Neuronal stem cell (in vitro differentiated cells): ENCODE results near the gene IFNAR2.

Experiments
- DNase-seq: peaks from one replicate; pipeline ENCODE4 v3.0.0-alpha.2; 2013; ENCODE audit warnings: low spot score
- H2AFZ ChIP-seq: one replicate; pipeline ENCODE4 v1.6.1; 2013; ENCODE audit warnings: mild to moderate bottlenecking, low read length, inconsistent platforms
- H2AK5ac ChIP-seq: 2 replicates; pipeline ENCODE4 v1.6.1; 2013; ENCODE audit warnings: low read depth, mild to moderate bottlenecking, inconsistent platforms, low read length, moderate library complexity, mixed read lengths
- H2BK120ac ChIP-seq: 2 replicates; pipeline ENCODE4 v1.6.1; 2013; ENCODE audit warnings: low read depth, mild to moderate bottlenecking, inconsistent platforms, low read length, moderate library complexity, mixed read lengths
- H2BK12ac ChIP-seq: one replicate; pipeline ENCODE4 v1.6.1; 2013; ENCODE audit warnings: low read length, inconsistent platforms
- H2BK15ac ChIP-seq: 2 replicates; pipeline ENCODE4 v1.6.1; 2013; ENCODE audit warnings: mild to moderate bottlenecking, low read length, inconsistent platforms, mixed read lengths
- H2BK5ac ChIP-seq: one replicate; pipeline ENCODE4 v1.6.1; 2013; ENCODE audit warnings: inconsistent platforms, mild to moderate bottlenecking, low read length, moderate library complexity
- H3K14ac ChIP-seq: one replicate; pipeline ENCODE4 v1.6.1; 2013; ENCODE audit warnings: low read length, inconsistent platforms
- H3K18ac ChIP-seq: 2 replicates; pipeline ENCODE4 v1.6.1; 2013; ENCODE audit warnings: low read length, inconsistent platforms
- H3K23ac ChIP-seq: 2 replicates; pipeline ENCODE4 v1.6.1; 2013; ENCODE audit warnings: low read depth, mild to moderate bottlenecking, mixed read lengths, low read length, inconsistent platforms; ENCODE audit not compliant: poor library complexity
- H3K27ac ChIP-seq: replicated peaks from 3 replicates; pipeline ENCODE4 v1.5.1; 2013; ENCODE audit warnings: low read length, inconsistent platforms
- H3K27me3 ChIP-seq, 3 experiments: 2 replicates each; pipeline ENCODE4 v1.6.1; 2013; ENCODE audit warnings: low read length in 3 of 3, mild to moderate bottlenecking in 2 of 3, inconsistent platforms in 1 of 3, low read depth in 1 of 3, mixed read lengths in 1 of 3, moderate library complexity in 1 of 3; ENCODE audit not compliant: control insufficient read depth in 3 of 3, insufficient read depth in 3 of 3
- H3K36me3 ChIP-seq, 2 donors: replicated peaks in 1 of 2; 2 replicates each; pipeline ENCODE4 v1.6.1; 2013; ENCODE audit warnings: low read length in 2 of 2; ENCODE audit not compliant: control insufficient read depth in 2 of 2, insufficient read depth in 2 of 2
- H3K4ac ChIP-seq: 2 replicates; pipeline ENCODE4 v1.6.1; 2013; ENCODE audit warnings: inconsistent platforms, mild to moderate bottlenecking, low read length, moderate library complexity
- H3K4me1 ChIP-seq, 2 donors: 1 replicate in 1 of 2; 2 replicates in 1 of 2; pipeline ENCODE4 v1.6.1; 2013; ENCODE audit warnings: low read length in 2 of 2, low read depth in 1 of 2; ENCODE audit not compliant: control insufficient read depth in 2 of 2, insufficient read depth in 1 of 2
- H3K4me2 ChIP-seq: one replicate; pipeline ENCODE4 v1.6.1; 2013; ENCODE audit warnings: mild to moderate bottlenecking, low read length, inconsistent platforms; ENCODE audit not compliant: insufficient read depth, poor library complexity, severe bottlenecking
- H3K4me3 ChIP-seq, 2 donors: 2 replicates each; pipeline ENCODE4 v1.5.1; 2013; ENCODE audit warnings: low read length in 2 of 2, mild to moderate bottlenecking in 2 of 2, inconsistent platforms in 1 of 2, moderate library complexity in 1 of 2
- H3K79me1 ChIP-seq: one replicate; pipeline ENCODE4 v1.6.1; 2013; ENCODE audit warnings: low read depth, mild to moderate bottlenecking, inconsistent platforms, low read length, moderate library complexity
- H3K9ac ChIP-seq: one replicate; pipeline ENCODE4 v1.6.1; 2013; ENCODE audit warnings: mild to moderate bottlenecking, low read depth, low read length, inconsistent platforms; ENCODE audit not compliant: poor library complexity
- H3K9me3 ChIP-seq, 2 donors: replicated peaks in 1 of 2; 2 replicates each; pipeline versions ENCODE3 to v1.6.1; 2013; ENCODE audit warnings: low read length in 2 of 2, mild to moderate bottlenecking in 2 of 2, inconsistent platforms in 1 of 2, low read depth in 1 of 2, mixed read lengths in 1 of 2, moderate library complexity in 1 of 2; ENCODE audit not compliant: control insufficient read depth in 2 of 2, insufficient read depth in 1 of 2
- H4K8ac ChIP-seq: one replicate; pipeline ENCODE4 v1.6.1; 2013; ENCODE audit warnings: low read depth, mild to moderate bottlenecking, inconsistent platforms, low read length, moderate library complexity
- H4K91ac ChIP-seq: one replicate; pipeline ENCODE4 v1.6.1; 2013; ENCODE audit warnings: low read length, low read depth, mild to moderate bottlenecking, inconsistent platforms; ENCODE audit not compliant: poor library complexity
- WGBS, 2 donors: extraction: QIAGEN DNeasy Blood & Tissue Kit; methylation state at CpG; one replicate each; pipeline ENCODE4 v1.1.7; 2013; ENCODE audit warnings: missing lambda C conversion rate in 2 of 2, mixed read lengths in 1 of 2; ENCODE audit not compliant: insufficient read length in 2 of 2, insufficient replicate concordance in 1 of 2; ENCODE audit errors: extremely low coverage in 2 of 2; 5-methylcytosine and 5-hydroxymethylcytosine counted together

The IFNAR2 gene

DNA sequence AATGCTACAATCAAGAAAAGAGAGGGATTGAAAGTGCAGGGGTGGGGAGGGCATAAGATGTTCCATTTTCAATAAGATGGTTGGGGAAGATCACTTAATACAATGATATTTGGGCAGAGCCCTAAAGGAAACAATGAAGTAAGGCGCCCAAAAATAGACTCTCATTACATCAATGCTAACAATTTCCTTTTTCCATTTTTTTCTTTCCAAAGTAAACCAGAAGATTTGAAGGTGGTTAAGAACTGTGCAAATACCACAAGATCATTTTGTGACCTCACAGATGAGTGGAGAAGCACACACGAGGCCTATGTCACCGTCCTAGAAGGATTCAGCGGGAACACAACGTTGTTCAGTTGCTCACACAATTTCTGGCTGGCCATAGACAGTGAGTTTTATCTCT, 16.8 kb downstream of the IFNAR2 start:
- Histone ChIP-seq H2BK12ac (no peak overlapping the region), H2BK15ac (no peak overlapping the region), H3K36me3 (peaks cover 20 to 91% of the 10 kb centered on the region in 2 donors)

DNA sequence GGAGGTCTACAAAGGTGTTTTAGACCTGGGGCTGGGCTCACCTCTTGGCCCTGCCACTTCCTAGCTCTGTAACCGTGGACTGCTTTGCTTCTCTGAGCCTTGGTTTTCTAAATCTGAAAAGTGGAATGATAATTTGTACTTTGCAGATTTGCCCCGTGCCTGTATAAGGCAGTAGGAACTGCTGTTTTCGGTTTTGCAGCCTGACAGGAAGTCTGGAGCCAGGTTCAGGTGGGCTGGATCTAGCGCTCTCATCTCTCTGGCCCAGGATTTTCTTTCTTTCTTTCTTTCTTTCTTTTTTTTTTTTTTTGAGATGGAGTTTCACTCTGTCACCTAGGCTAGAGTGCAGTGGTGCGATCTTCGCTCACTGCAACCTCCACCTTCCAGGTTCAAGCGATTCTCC, 17.2 kb downstream of the IFNAR2 start:
- Histone ChIP-seq H2AFZ (no peak overlapping the region), H3K36me3 (peaks cover 20 to 91% of the 10 kb centered on the region in 2 donors), H3K9ac (no peak overlapping the region), H2BK5ac (no peak overlapping the region), H2AK5ac (no peak overlapping the region), H4K8ac (no peak overlapping the region), H2BK120ac (no peak overlapping the region), H3K4me2 (no peak overlapping the region), H3K79me1 (no peaks in the 10 kb centered on the region), H3K4me1 (peaks cover 0 to 2% of the 10 kb centered on the region in 2 donors), H4K91ac (no peak overlapping the region), H3K4me3 (no peak overlapping the region), H3K4ac (no peak overlapping the region), H3K27me3 (no peaks in the 10 kb centered on the region), H3K14ac (no peak overlapping the region), H3K18ac (no peak overlapping the region), H3K27ac (no peak overlapping the region), H2BK12ac (no peak overlapping the region), H3K23ac (no peak overlapping the region), H2BK15ac (no peak overlapping the region), H3K9me3 (peaks cover 0 to 2% of the 10 kb centered on the region in 2 donors)
- WGBS, 2 donors: no CpG with 5 or more reads among the region's 7 CpGs
- DNase-seq: no peak

More for the DNA sequence above, 16.8 kb downstream of the IFNAR2 start:
- Histone ChIP-seq H2AFZ (no peak overlapping the region), H3K4me2 (no peak overlapping the region), H3K4ac (no peak overlapping the region), H3K79me1 (no peaks in the 10 kb centered on the region), H2BK120ac (no peak overlapping the region), H4K91ac (no peak overlapping the region), H3K27ac (no peak overlapping the region), H3K9ac (no peak overlapping the region), H3K9me3 (peaks cover 0 to 6% of the 10 kb centered on the region in 2 donors), H3K14ac (no peak overlapping the region), H4K8ac (no peak overlapping the region), H3K18ac (no peak overlapping the region), H3K23ac (no peak overlapping the region), H2AK5ac (no peak overlapping the region), H3K4me3 (no peak overlapping the region), H3K4me1 (peaks cover 0 to 2% of the 10 kb centered on the region in 2 donors), H3K27me3 (no peaks in the 10 kb centered on the region), H2BK5ac (no peak overlapping the region)
- WGBS, 2 donors: no CpG with 5 or more reads among the region's 5 CpGs
- no peak for DNase-seq

DNA sequence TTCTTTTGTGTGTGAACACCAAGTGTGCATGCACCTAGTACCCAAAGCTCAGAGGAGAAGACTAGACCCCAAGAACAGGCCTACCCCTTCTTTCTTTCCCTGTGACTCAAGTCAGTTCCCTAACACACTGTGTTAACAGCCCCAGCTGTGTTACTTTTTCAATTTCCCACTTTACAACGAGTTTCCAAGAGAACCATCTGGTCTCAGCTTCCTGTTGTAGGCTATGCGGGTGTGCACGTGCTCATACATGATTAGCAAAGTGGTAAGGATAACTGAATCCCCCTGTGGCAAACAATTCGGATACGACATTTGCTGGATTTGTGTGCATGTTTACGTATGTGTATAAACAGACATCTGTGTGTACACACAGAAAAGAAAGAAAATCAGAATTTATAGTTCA, 17.9 kb downstream of the IFNAR2 start:
- Histone ChIP-seq H3K9ac (no peak overlapping the region), H3K4me1 (peaks cover 0 to 2% of the 10 kb centered on the region in 2 donors), H3K18ac (no peak overlapping the region), H4K8ac (no peak overlapping the region), H3K9me3 (no peaks in the 10 kb centered on the region), H2BK15ac (no peak overlapping the region), H3K79me1 (no peaks in the 10 kb centered on the region), H2AFZ (no peak overlapping the region), H3K4me2 (no peak overlapping the region), H3K4me3 (no peak overlapping the region), H2BK12ac (no peak overlapping the region), H2BK5ac (no peak overlapping the region), H3K4ac (no peak overlapping the region), H3K36me3 (peaks cover 20 to 94% of the 10 kb centered on the region in 2 donors), H4K91ac (no peak overlapping the region), H2BK120ac (no peak overlapping the region), H3K27me3 (no peaks in the 10 kb centered on the region), H2AK5ac (no peak overlapping the region), H3K23ac (no peak overlapping the region), H3K14ac (no peak overlapping the region), H3K27ac (no peak overlapping the region)
- no peak for DNase-seq
- WGBS, 2 donors: no CpG with 5 or more reads among the region's 6 CpGs

DNA sequence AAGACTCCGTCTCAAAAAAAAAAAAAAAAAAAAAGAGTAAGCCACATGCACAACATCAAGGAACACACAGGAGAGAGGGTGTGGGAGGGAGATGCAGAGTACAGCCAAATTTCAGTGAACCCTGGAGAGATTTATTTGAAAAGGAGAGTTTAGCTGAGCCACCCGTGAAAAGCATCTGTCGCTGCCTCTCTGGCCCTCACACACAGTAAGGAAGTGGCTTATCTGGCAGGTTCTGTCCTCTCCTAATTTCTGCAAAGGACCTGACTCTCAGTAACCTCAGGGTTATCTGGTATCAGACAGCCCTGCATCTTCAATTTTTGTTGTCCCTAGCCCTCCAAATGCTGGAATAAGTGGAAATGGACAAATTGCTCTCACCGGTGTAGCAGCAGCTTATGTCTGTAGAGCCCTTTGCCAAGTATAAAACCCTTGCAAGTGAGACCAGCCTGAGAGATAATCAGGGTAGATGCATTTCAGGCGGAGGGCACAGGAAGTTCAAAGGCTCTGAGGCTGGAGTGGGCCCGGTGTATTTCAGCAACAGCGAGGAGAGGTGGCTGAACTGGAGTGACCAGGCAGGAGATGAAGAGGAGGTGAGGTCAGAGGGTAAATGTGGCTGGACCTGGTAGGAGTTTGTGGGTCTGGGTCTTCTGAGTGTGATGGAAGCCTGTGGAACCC, 19.7 kb downstream of the IFNAR2 start:
- no peak overlapping the region for H2BK5ac ChIP-seq
- no peak overlapping the region for H3K18ac ChIP-seq
- H3K4me3 ChIP-seq: no peak overlapping the region
- no peak overlapping the region for H3K23ac ChIP-seq
- no peak overlapping the region for H4K8ac ChIP-seq
- DNase-seq: no peak
- H3K9me3 ChIP-seq: no peaks in the 10 kb centered on the region
- H2AK5ac ChIP-seq: no peak overlapping the region
- no CpG with 5 or more reads among the region's 7 CpGs for WGBS, 2 donors
- H3K9ac ChIP-seq: no peak overlapping the region
- no peak overlapping the region for H2BK12ac ChIP-seq
- peaks cover 22 to 95% of the 10 kb centered on the region in 2 donors for H3K36me3 ChIP-seq
- H3K4me2 ChIP-seq: no peak overlapping the region
- H3K4me1 ChIP-seq: peaks cover 0 to under 1% of the 10 kb centered on the region in 2 donors
- no peak overlapping the region for H2BK15ac ChIP-seq
- H2AFZ ChIP-seq: no peak overlapping the region
- no peak overlapping the region for H3K4ac ChIP-seq
- H3K79me1 ChIP-seq: no peaks in the 10 kb centered on the region
- no peak overlapping the region for H4K91ac ChIP-seq
- no peaks in the 10 kb centered on the region for H3K27me3 ChIP-seq
- H3K27ac ChIP-seq: no peak overlapping the region
- no peak overlapping the region for H2BK120ac ChIP-seq
- H3K14ac ChIP-seq: no peak overlapping the region
